Measurements from ENCODE around the gene FGF21.

The FGF21 gene

DNA sequence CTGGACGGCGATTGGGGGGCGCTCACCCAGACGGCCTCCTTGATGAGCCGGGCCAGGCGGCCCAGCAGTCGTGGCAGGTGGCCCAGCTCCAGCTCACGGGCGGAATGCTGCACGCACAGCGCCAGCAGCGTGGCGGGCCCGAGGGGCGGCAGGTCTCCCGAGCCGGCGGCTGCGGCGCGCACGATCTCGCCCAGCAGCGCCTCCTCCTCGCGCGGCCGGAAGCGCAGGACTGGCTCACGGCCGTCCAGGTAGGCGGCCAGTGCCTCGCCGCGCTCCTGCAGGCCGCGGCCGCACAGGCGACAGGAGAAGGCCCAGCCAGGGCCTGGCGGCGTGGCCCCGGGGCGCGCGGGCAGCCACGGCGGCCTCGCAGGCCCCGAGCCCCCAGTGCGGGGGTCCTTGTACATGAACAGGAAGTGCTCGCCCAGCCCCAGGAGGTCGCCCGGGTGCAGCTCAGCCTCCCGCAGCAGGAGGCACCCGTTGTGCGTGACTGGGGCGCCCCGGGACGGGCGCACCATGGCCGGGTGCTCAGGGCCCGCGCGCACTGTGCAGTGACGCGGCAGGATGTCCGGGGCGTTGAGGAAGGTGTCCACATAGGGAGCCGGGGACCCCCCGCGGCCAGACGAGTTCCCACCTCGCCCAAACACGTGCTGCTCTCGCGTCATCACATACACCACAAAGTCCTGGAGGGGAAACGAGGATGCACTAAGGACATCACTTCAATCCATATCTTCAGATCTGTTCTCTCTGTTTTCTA is 26.2 kb upstream of the FGF21 start:
- peak; percentile 65 for DNase-seq

DNA sequence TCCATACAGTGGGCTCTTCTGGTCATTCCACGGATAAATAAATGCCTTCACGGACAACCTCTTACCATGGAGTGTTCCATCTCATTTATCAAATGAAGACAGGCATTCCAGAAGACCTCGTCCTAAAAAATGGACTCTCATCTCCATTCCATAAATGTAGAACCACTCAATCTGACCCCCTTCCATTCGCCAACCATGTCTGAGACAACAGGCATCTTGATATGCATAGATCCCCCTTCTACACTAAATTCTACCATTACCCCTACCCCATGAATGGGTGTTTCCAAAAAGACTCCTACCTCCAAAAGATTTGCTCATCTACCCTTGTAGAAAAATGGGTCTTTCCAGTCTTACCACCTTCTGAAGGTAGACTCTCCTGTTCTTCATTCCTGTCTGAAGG is 23.9 kb upstream of the FGF21 start:
- DNase-seq, result no peak

DNA sequence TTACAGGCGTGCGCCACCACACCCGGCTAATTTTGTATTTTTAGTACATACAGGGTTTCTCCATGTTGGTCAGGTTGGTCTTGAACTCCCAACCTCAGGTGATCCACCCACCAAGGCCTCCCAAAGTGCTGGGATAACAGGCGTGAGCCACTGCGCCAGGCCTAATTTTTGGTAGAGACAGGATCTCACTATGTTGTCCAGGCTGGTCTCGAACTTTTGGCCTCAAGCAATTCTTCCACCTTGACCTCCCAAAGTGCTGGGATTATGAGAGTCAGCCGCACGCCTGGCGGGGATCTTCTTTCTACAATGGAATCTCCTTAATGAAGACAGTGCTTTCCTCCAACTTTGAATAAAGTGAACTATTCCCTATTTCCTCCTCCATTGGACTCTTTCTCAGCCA is 20.7 kb upstream of the FGF21 start:
- no peak for DNase-seq

DNA sequence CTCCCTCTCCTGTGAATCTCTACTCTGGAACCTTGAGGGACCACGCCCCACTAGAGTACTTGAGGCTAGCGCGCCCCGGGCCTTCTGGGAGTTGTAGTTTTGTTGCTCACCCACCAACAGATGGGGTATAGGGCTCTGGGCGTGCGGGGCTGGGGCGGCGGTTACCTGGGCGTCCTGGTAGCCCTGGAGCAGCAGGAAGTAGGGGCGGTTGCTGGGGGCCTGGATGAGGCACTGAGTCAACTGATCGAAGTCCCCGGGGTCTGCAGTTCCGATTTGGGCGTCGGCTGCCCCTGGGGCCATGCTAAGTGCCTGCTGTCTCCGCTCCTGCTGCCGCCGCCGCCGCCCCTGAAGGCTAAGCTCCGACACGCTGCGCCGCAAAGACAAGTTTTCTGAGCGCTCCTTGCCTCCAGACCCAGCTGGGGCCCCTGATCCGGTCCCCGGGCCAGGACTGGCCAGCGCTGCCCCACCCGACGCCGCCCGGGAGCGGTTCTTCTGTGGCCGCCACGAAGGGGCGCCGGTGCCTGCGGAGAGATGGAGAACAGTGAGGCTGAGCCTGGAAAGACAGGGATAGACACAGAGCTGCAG is 20.2 kb upstream of the FGF21 start:
- DNase-seq, result peak; percentile 88

DNA sequence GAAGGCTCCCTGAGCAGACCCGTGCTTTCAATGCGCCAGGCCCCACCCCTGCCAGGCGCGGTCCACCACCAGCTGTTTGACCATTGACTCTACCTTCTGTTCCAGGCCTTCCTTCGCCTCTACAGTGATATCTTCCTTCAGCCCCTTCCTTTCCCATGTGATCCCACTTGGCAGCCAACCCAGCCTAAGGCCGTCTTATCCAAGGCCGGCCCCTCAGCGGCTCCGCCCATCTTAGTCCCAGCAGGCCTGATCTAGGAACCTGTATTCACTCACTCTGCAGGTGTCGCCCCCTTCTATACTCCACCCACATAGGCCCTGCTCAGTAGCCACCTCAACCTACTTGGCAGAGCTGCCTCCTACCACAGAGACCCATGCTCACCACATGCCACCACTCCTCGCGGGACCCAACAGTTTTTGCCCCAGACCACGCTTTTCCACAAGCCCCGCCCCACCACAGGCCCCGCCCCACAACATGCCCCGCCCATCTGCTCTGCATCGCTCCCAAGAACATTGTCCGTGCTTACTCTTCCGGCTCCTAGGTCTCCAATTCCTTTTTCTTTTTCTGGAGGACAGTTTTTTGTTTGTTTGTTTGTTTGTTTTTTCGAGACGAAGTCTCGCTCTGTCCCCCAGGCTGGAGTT is 17.8 kb upstream of the FGF21 start:
- DNase-seq, result no peak

DNA sequence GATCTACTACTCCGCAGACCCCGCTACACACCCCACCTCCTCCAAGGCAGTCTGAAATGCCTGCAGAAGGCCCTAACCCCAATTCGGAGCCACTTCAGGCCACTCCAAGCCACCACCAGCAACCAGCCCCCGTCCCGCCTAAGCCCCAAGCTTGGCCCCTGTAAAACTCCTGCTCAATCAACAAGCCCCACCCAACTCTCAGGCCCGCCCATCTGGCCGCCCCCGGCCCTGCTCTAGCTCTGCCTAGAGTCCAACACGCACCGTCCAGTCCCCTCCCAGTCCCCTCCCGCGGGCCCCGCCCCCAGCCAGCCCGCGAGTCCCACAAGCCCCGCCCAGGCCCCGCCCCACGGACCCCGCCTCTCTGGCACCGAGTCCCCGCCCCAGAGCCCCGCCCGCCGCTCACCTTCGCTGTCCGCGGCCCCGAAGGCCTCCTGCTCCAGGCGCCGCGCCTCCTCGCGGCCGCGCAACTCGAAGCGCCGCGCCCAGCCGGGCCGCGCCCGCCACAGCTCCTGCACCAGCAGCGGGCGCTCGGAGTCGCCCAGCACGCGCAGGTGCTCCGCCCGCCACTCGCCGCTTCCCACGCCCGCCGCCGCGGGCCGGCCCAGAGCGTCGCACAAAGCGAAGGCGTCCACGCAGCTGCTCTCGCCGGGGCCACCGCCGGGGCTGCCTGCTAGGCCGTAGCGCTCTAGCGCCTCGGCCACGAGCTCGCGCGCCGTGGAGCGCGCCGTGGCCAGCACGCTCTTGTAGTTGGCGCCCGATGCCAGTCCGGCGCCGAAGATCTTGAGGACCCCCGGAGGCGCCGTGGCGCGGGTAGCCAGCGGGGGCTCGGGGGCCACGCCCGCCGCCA is 16.5 kb upstream of the FGF21 start:
- DNase-seq, result peak; percentile 99

DNA sequence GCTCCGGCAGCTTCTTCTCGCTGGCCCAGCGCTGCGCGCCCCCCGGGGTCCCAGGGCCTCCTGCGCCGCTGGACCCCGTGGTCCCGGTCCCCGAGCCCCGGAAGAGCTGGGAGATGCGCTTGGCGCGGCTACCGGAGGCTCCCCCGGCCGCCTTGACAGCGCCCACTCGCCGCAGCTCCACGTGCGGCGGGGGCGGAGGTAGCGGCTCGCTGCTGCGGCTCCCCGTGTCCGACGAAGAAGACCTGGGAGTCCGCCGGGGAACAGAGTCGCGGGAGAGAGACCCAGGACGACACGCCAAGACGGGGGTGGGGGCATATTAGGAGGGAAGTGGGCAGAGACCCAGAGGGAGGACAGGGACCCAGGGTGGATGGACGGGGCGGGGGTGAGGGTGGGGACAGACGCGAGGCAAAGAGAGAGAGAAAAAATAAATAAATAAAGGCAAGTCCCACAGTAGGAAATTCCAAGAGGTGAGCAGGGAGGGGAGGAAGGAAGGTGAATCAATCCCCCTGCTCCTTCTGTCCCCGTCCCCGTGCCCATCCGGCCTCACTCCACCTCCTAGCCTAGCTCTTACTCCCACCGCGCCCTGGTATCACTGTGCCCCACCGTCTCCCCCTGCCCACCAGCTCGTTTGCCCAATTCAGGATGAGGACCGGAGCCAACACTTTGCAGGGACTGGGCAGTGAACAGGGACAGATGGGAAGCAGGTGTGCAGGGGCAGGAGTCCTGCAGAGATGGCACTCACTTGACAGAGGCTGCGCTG is 15.7 kb upstream of the FGF21 start:
- DNase-seq, result no peak

DNA sequence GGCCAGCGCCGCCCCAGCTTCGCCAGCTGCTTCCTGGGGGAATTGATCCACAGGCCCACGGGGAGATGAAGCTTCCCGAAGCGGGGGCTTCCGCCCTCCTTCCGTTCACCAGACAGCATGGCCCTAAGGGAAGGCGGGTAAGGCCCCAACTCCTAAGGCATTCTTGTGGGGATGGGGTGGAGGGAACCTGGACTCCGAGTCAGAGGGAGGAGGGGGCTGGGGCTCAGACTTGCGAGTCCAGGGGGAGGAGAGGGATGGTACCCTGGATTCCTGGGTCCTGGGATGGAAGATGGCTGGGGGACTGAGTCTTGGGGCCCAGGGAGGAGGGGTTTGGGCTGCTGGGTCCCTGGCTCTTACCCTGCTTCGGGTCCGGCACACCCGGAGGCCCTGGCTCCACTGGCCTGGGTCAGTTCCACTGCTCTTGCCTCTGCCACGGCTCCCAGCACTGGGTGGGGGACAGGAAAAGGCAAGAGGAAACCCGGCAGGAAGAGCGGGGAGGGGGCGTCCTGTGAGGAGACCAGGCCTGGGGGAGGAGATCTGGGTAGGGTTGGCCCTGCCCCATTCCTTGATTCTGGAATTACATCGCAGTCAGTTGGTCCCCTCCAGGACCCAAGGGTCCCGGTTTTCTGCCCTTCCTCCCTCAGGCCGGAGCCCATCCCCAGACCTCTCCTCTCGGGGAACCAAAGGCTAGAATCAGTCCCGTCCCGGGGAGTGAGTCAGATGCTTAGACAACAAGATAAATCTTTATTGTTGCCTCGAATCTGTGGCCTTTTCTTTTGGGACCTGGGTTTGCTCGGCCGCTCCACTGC is 15.0 kb upstream of the FGF21 start, which contains the start of gene RASIP1:
Gene RASIP1 (minus strand): TSS at position 447 of the 809 bp plus-strand sequence. CDS start 328 bp downstream, at position 119.
- no peak for DNase-seq

DNA sequence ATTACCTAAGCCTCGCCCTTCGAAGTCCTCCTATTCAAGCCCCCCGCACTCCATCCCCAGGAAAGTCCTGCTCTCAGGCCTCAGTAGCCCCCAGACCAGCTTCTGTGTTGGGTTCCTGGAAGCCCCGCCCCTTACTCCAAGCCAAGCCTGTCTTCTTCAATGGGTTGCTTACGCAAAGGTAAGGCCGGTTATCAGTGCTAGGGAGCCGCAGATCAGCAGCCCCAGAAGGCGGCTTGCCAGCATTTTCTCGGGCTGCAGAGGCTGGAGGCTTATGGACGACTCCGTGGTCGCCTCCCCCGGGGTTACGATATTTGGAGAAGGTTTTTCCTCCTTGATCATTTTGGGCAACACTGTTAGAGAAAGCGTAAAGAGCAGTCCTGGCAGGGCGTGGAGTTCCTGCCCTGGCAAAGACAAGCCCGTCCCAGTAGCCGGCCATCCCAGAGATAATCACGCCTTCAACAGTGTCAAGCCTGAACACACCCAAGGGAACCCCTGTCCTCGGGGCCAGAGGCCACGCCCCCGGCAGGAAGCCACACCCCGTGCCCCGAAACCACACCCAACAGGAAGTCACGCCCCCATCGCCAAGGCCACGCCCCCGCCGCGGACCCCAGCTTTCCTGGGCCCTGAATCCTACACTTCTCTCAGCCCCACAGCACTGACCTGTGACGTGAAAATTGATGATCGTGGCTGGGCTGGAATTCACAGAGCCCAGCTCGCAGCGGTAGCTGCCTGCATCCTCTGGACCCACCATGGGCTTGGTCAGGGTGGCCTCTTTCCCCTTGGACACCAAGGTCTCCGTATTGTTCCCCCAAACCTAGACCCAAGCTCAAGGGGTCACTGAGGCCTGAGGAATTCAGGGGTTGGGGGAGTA is 14.0 kb upstream of the FGF21 start:
- DNase-seq, result no peak

DNA sequence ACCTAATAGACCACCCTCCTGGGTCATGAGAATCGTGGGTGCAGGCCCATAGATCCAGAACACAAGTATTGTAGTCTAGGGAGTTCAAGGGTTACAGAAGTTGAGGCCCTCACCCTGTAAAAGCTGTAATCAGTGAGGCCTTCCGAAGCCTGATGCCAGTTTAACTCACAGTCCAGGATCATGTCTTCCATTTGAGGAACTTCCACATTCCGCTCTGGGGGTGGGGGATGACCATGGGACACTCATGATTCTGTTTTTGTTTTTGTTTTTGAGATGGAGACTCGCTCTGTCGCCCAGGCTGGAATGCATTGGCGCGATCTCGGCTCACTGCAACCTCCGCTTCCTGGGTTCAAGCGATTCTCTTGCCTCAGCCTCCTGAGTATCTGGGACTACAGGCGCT is 13.2 kb upstream of the FGF21 start:
- DNase-seq, result no peak

DNA sequence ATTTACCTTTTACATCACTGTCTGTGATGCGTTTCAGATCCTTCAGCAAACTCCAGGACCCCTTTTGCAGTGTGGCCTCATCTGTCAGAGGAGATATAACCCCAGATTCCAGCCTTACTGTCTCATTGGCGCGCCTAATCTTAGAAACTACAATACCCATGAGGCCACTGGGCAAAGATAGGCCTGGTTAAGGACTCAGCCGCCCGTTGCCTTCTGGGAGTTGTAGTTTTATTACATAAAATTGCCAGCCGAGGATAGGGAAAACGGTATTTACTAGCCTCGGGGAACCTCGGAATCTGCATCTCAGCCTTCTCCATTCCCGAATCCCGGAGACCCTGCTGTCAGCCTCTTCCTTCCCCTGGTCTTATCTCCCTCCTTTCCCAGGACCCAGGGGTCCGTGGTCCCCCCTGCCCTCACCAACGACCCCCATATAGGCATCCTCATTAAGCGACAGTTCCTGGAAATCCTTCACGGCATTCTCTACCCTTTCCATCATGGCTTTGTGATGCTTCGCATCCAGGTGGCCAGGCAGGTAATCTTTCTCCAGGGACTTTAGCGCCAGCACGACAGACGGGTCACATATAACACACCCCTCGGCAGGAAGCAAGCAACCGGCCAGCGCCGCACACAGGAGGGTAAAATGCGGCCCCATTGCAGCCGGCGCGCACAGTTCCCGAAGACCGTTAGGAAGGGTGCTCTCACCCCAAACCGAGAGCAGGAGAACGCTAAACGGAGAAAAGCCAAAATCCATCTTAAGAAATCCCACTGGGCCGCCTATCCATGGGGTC is 9.9 kb upstream of the FGF21 start:
- no peak for DNase-seq

DNA sequence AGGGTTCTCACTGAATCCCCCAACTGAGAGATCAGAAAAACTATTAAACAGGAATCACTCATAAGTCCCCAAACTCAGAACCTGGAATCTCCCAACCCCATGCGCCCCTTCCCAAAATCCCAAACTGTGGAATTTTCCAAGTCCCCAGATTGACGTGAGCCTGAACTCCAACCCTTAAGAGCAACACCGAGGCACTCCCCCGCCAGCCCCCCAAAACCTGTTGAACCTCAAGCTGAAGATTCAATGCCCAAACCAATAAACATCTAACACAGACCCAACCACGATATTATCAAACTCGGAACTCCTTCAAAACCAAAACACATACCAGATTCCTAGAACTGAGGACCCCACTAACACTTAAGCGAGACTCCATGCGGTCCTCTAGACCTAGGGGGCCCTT is 9.2 kb upstream of the FGF21 start:
- no peak for DNase-seq

DNA sequence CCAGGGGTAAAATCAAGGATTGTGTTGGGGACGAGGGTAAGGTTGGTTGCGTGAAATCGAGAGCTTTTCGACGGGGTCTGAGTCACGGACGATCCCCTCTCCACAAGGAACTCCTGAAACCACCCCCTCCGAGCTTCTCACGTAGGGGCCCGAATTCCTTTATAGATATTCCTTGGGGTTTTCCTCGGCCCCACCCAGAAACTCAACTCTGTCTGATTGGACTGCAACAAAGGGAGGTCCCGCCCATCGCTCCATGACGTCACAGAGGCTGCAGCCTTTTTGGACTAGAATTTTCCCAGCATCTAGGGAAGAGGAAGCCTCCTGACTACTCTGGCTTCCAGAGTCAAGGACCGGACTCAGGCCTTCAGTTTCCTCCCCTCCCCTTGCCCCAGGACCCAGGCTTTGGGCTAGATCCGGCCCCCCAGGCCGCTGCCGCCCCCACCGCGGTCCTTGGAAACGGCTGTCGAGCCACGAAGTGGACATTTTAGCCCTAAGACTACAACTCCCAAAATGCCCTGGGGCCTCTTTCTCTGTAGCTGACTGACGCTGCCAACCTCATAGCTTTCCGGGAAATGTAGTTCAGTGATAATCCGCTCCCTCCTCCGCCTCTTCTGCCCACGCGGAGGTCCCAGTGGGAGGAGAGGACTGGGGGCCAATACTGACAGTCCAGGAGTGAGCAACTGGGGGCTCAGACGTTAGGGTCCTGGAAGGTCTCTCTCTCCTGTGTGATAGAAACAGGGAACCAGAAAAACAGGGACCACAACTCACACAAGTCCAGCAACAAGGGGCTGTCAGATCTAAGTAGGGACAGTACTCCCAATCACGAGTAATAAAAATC is 8.4 kb upstream of the FGF21 start, which contains the start of gene IZUMO1:
Gene IZUMO1 (minus strand): TSS at position 172 of the 838 bp plus-strand sequence. CDS start 1,050 bp downstream, outside the sequence.
- peak; percentile 93 for DNase-seq

DNA sequence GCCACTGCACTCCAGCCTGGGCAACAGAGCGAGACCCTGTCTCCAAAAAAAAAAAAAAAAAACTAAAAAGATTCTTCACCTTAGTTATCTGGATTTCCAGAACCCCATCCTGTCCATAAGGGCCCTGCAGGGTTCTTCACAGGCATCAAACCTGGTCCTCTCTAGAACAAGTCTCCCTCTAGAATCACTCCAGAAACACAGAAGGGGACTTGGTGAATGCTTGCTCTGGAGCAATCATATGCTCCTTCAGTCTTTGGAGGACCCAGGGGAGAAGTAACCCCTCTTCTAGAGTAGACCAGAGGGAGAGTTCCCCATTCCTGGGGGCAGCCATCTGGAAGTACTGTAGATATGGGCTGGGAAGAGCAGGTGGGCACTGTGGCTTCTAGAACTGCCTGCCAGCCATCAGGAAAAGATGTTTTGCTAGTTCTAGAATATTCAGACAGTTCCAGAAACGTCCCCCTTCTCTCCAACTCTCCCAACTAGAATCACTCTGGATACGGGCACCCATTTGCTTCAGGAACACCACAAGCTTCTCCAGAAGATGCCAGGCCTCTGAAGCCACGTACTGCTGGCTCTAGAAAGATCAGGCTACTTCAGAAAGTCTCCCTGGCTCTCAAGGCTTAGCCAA is 5.6 kb upstream of the FGF21 start:
- no peak for DNase-seq

DNA sequence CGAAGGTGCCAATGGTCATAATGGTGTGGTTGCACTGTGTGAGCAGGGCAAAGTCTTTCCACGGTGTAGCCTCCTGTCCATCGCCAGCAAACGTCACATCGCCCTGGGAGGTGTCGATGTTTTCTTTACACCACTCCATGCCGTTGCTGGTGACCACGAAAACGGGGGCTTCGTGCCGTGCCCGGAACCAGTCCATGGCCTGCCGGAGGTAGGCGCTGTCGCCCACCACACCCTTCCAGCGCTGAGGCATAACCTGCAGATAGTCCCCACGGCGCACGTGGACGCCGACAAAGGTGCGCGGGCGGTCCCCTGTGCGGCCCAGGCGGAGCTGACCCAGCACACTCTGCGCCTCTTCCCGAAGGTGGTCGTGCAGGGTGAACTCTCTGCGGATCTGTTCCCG is 5.0 kb upstream of the FGF21 start:
- DNase-seq, result no peak

DNA sequence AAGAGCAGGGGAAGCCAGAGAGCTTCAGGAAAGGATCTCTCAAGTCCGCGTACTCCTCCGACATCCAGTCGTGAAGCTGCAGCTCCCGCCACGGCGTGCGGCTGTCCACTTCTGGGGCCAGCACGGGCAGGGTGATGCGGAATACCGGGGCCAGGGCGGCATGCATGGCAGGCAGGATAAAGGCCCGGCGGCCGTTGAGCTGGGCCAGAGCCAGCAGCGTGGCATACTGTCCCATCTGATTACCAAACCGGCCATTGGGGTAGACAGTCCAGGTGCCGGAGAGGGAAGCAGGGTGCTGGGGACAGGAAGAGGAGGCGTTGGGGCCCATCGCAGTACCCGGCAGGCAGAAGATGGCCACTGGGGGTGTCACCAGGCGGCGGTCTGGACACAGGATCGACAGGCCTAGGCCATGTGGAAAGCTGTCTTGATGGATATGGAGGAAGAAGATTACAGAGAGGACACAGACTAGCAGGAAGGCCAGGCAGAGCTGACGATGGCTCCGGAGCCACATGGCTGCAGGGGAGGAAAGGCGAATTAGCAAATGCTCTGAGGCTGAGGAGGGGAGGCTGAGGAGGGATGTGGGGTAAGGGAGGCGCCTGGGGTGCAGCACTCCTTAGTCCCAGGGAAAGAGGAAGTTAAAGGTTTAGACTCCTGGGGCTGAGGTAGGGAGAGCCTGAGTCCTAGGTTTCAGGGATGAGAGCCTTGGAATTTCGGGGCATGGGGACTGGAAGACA is 4.4 kb upstream of the FGF21 start:
- no peak for DNase-seq

DNA sequence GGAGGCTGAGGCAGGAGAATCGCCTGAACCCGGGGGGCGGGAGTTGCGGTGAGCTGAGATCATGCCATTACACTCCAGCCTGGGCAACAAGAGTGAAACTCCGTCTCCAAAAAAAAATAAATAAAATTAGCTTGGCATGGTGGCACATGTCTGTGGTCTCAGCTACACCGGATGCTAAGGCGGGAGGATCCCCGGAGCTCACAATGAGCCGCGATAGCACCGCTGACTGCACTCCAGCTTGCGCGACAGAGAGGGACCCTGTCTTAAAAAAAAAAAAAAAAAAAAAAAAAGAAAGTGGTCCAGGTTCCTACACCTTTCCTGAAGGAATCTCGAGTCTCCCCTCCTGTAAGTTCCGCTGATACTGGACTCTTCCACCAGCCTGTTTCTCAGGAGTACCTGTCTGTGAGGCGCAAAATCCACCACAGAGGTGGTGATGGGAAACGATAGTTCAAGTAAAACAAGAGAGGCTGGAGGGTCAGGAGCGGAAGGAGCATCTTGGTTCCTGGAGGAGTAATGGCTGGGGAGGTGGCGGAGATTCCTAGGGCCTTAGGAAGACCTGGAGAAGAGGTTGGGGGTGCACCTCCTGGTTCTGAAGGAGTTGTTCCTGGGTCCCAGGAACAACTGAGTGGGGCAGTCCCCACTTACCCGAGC is 3.4 kb upstream of the FGF21 start:
- DNase-seq, result no peak
